K562 (cell line): Measurements from ENCODE around the gene ZNF135.

ENCODE experiments used
- FOXA1 ChIP-seq: fragments of 450-650 bp; IDR thresholded peaks from 2 replicates; pipeline ENCODE4 v1.6.1; 2016; ENCODE audit warnings: mild to moderate bottlenecking, borderline replicate concordance
- ZFP1 ChIP-seq: fragments of 450-650 bp; formaldehyde crosslinking; IDR thresholded peaks from 2 replicates; pipeline ENCODE4 v1.4.0; 2020; ENCODE audit warnings: mild to moderate bottlenecking, mixed read lengths
- ZNF311 ChIP-seq: fragments of 250-450 bp; sonication (Bioruptor Pico); IDR thresholded peaks from 2 replicates; pipeline ENCODE4 v1.4.0; 2020; ENCODE audit warnings: mild to moderate bottlenecking, moderate library complexity
- TF ChIP-seq, protein P1 (sequence below): fragments of 250-450 bp; sonication (Bioruptor Pico); IDR thresholded peaks from 2 replicates; pipeline ENCODE4 v1.8.0; 2021; ENCODE audit warnings: borderline replicate concordance, mild to moderate bottlenecking, moderate library complexity; ENCODE audit not compliant: poor library complexity, severe bottlenecking
- TF ChIP-seq, protein P2 (sequence below): sonication (generic); formaldehyde crosslinking; IDR thresholded peaks from 2 replicates; pipeline ENCODE4 v1.9.0; 2022; ENCODE audit warnings: mild to moderate bottlenecking, missing genetic modification reagents

DNA sequence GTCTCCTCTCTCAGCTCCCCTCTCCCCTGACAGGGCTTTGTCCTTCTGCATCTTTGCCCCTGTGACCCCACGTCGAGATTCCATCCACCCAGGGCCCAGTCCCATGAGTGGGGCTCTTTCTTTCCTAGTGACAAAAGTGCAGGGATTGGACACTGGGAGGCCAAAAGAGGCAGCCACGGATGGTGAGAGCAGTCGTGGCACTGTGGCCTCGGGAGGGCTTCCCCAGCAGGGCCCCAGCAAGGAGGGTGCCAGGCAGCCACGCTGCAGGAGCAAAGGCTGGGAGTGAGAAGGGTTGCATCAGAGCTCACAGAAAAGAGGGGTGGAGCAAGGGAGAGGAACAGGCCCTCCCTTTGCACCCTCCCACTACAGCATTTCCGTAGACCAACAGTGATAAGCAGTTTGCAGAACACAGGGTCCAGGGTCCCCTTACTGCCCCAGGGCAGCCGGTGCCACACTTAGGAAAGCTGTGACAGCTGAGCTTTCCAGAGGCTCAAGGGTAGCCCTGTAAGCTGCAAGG lies 20.3 kb upstream of the ZNF135 start:
- TF ChIP-seq ZNF311 (CRISPR knock-in tag): no peak
- TF ChIP-seq FOXA1: no peak
- TF ChIP-seq, protein P1, sequence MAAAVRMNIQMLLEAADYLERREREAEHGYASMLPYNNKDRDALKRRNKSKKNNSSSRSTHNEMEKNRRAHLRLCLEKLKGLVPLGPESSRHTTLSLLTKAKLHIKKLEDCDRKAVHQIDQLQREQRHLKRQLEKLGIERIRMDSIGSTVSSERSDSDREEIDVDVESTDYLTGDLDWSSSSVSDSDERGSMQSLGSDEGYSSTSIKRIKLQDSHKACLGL: no peak
- TF ChIP-seq, protein P2, sequence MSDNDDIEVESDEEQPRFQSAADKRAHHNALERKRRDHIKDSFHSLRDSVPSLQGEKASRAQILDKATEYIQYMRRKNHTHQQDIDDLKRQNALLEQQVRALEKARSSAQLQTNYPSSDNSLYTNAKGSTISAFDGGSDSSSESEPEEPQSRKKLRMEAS (CRISPR knock-in tag): no peak
- no peak for TF ChIP-seq ZFP1 (CRISPR knock-in tag)
